Fibroblast of lung (primary cell): Measurements from ENCODE around the gene LPIN2. TPM values are rescaled to one million over a fixed set of nuclear protein-coding genes. Genes with fewer than 3 reads are reported as not detected.

ENCODE experiments used
- DNase-seq, 2 donors: peaks; one replicate each; pipeline versions ENCODE4 v3.0.0 to v3.0.0-alpha.2; 2010; ENCODE audit warnings: low read depth in 2 of 2
- H2AFZ ChIP-seq: 2 replicates; pipeline ENCODE4 v1.5.1; 2012; ENCODE audit warnings: low read length, control low read depth, inconsistent platforms
- H3K27ac ChIP-seq: 2 replicates; pipeline ENCODE4 v1.5.1; 2011; ENCODE audit warnings: low read length, control low read depth; ENCODE audit not compliant: insufficient read depth
- H3K27me3 ChIP-seq: 2 replicates; pipeline ENCODE4 v1.5.1; 2011; ENCODE audit warnings: mild to moderate bottlenecking, low read length; ENCODE audit not compliant: control insufficient read depth, insufficient read depth
- H3K36me3 ChIP-seq: 2 replicates; pipeline ENCODE4 v1.5.1; 2011; ENCODE audit warnings: low read length; ENCODE audit not compliant: control insufficient read depth, insufficient read depth
- H3K4me1 ChIP-seq: 2 replicates; pipeline ENCODE4 v1.5.1; 2011; ENCODE audit warnings: low read length; ENCODE audit not compliant: control insufficient read depth, insufficient read depth; ENCODE audit errors: extremely low read depth
- H3K4me2 ChIP-seq: 2 replicates; pipeline ENCODE4 v1.5.1; 2011; ENCODE audit warnings: low read length, control low read depth; ENCODE audit not compliant: insufficient read depth; ENCODE audit errors: extremely low read depth
- H3K4me3 ChIP-seq, 4 experiments: fragments of 200-600 bp in 1 of 4; sonication (generic) in 1 of 4; replicated peaks in 1 of 4; 2 replicates each; pipeline ENCODE4 v1.5.1; 2011 to 2016; ENCODE audit warnings: low read length in 4 of 4, low read depth in 3 of 4, mild to moderate bottlenecking in 3 of 4, control low read depth in 2 of 4, inconsistent platforms in 1 of 4, mixed read lengths in 1 of 4; ENCODE audit not compliant: insufficient read depth in 1 of 4; ENCODE audit errors: control extremely low read depth in 1 of 4
- H3K79me2 ChIP-seq: 2 replicates; pipeline ENCODE4 v1.5.1; 2012; ENCODE audit warnings: mild to moderate bottlenecking, low read length, inconsistent platforms; ENCODE audit not compliant: control insufficient read depth, insufficient read depth
- H3K9ac ChIP-seq: 2 replicates; pipeline ENCODE4 v1.5.1; 2011; ENCODE audit warnings: mild to moderate bottlenecking, low read length, control low read depth; ENCODE audit not compliant: insufficient read depth
- H3K9me3 ChIP-seq: 2 replicates; pipeline ENCODE4 v1.5.1; 2012; ENCODE audit warnings: low read depth, low read length; ENCODE audit not compliant: control insufficient read depth, insufficient read depth
- H4K20me1 ChIP-seq: 2 replicates; pipeline ENCODE4 v1.5.1; 2011; ENCODE audit warnings: low read length; ENCODE audit not compliant: control insufficient read depth, insufficient read depth; ENCODE audit errors: extremely low read depth
- EZH2 ChIP-seq: IDR thresholded peaks from 2 replicates; pipeline ENCODE4 v1.5.1; 2012; ENCODE audit warnings: low read length, control low read depth, mild to moderate bottlenecking; ENCODE audit errors: missing control alignments
- polyA plus RNA-seq, 2 donors: library from polyadenylated mRNA; depleted of rRNA in 1 of 2; stranded (reverse) in 1 of 2; unstranded in 1 of 2; fragments of >200 nt; gene quantifications; 2 replicates each; pipeline ENCODE4 v1.2.1, GENCODE V29; 2011 to 2012; ENCODE audit warnings: missing spikeins in 1 of 2
- total RNA-seq: library from RNA; depleted of rRNA; stranded (reverse); fragments of >200 nt; gene quantifications from 2 replicates; pipeline ENCODE4 v1.2.1, GENCODE V29; 2014
- TF ChIP-seq, protein P1 (sequence below), 2 donors: IDR thresholded peaks in 1 of 2; conservative IDR thresholded peaks in 1 of 2; 1 replicate in 1 of 2; 2 replicates in 1 of 2; pipeline ENCODE4 v1.5.1; 2011 to 2012; ENCODE audit warnings: low read length in 2 of 2, control low read depth in 1 of 2, inconsistent platforms in 1 of 2, low read depth in 1 of 2, mild to moderate bottlenecking in 1 of 2

Gene LPIN2
- total and polyA plus RNA-seq, 2 donors (not counting 1 experiment from before 2014, with no cell fraction given) = 51.0 to 58.1 TPM

DNA sequence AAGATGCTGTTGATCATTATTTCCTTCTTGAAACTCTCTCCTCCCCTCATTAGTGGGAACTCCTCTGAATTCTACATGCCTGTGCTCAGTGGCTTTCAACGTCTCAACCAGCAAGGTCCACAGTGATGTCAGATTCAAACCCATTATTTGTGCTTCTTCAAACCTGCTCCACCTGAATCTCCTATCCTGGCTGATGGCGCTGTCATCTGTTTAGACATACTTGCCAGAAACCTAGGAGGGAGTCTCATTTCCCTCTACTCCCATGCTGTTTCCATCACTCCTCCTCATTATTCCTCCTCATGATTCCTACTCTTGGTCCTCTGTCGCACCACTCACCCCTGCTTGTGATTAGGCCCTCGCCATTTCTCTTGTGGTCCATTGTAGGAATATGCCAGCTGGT is 2.9 kb upstream of the LPIN2 start:
- H4K20me1 ChIP-seq = no peaks in the 10 kb centered on the region
- H3K4me3 ChIP-seq = no peak overlapping the region
- H3K4me1 ChIP-seq = peaks cover 10% of the 10 kb centered on the region
- H3K79me2 ChIP-seq = peaks cover 17% of the 10 kb centered on the region
- H2AFZ ChIP-seq = no peak overlapping the region
- no peak overlapping the region for H3K9ac ChIP-seq
- TF ChIP-seq, protein P1, sequence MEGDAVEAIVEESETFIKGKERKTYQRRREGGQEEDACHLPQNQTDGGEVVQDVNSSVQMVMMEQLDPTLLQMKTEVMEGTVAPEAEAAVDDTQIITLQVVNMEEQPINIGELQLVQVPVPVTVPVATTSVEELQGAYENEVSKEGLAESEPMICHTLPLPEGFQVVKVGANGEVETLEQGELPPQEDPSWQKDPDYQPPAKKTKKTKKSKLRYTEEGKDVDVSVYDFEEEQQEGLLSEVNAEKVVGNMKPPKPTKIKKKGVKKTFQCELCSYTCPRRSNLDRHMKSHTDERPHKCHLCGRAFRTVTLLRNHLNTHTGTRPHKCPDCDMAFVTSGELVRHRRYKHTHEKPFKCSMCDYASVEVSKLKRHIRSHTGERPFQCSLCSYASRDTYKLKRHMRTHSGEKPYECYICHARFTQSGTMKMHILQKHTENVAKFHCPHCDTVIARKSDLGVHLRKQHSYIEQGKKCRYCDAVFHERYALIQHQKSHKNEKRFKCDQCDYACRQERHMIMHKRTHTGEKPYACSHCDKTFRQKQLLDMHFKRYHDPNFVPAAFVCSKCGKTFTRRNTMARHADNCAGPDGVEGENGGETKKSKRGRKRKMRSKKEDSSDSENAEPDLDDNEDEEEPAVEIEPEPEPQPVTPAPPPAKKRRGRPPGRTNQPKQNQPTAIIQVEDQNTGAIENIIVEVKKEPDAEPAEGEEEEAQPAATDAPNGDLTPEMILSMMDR (conservative IDR thresholded peaks at IDR 0.05 in 1 of 2, IDR thresholded peaks at IDR 0.05 in 1 of 2; ENCODE audit: low read depth in 1 of 2, low read length in 2 of 2) = no peak
- TF ChIP-seq EZH2 = no peak
- H3K4me2 ChIP-seq = no peak overlapping the region
- H3K9me3 ChIP-seq = no peaks in the 10 kb centered on the region
- no peaks in the 10 kb centered on the region for H3K27me3 ChIP-seq
- H3K27ac ChIP-seq = no peak overlapping the region
- peaks cover 2% of the 10 kb centered on the region for H3K36me3 ChIP-seq
- no peak for DNase-seq

DNA sequence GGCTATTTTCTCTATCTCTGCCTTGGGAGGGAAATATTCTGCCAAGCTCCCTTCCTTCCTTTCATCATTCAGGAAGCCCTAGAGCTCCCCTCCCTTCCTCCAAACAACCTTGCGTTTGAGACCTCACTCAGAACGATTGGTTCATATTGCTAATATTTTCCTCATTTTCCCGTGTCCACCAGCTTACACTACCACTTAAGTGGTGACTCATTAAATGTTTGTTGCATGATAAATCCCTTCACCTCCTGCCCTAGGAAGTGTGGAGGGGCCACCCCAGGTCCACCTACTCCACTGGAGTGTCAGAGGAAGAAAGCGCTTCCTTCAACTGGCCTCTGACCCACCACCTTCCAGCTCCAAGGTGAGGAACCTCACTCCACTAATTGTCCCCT is 2.3 kb upstream of the LPIN2 start:
- DNase-seq = peak; percentile 77 to 86
- Histone ChIP-seq H3K36me3 (peaks cover 3% of the 10 kb centered on the region), H3K9ac (no peak overlapping the region), H4K20me1 (no peaks in the 10 kb centered on the region), H3K27me3 (no peaks in the 10 kb centered on the region), H3K4me3 (no peak overlapping the region), H3K4me1 (peaks cover 10% of the 10 kb centered on the region), H2AFZ (no peak overlapping the region), H3K79me2 (peaks cover 24% of the 10 kb centered on the region), H3K4me2 (peak overlapping the region; percentile 56), H3K27ac (peak overlapping the region; percentile 74), H3K9me3 (no peaks in the 10 kb centered on the region)
- TF ChIP-seq, protein P1 (conservative IDR thresholded peaks at IDR 0.05 in 1 of 2, IDR thresholded peaks at IDR 0.05 in 1 of 2; ENCODE audit: low read depth in 1 of 2, low read length in 2 of 2) = no peak
- TF ChIP-seq EZH2 = no peak

DNA sequence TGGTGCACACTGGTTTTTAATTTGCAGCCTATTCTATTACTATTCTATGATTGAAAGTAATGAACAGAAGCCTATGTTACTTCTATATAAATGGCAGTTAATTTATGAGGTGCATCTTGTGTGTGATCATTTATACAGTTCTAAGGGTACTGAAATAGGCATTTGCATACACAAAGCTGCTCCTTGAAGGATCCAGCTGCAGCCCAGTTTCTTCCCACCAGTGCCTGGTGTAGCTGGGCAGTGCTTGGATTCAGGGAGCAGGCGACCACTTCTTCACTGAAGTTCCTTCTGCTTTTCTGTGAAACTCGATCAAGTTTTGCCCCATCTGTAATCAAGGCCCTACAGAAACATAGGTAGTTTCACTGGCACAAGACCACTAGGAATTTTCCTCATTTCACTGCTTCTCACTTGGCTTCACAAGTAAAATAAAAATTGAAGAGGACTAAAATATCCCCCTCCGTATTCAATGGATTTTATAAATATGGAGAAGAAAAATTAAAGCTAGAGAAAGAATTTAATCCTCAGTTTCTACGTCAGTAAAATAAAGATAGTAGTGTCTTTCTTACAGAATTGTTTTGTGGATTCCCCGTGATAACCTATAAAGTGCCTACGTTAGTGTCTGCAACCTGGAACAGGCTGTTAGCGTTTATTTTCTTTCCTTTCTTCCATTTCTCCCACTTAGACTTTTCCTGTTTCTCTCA is 1.7 kb upstream of the LPIN2 start:
- DNase-seq = no peak
- no peaks in the 10 kb centered on the region for H3K9me3 ChIP-seq
- no peak overlapping the region for H2AFZ ChIP-seq
- H3K4me1 ChIP-seq = peaks cover 12% of the 10 kb centered on the region
- H4K20me1 ChIP-seq = no peaks in the 10 kb centered on the region
- H3K4me2 ChIP-seq = peak overlapping the region; percentile 58
- no peak overlapping the region for H3K9ac ChIP-seq
- H3K36me3 ChIP-seq = peaks cover 3% of the 10 kb centered on the region
- TF ChIP-seq, protein P1 (conservative IDR thresholded peaks at IDR 0.05 in 1 of 2, IDR thresholded peaks at IDR 0.05 in 1 of 2; ENCODE audit: low read depth in 1 of 2, low read length in 2 of 2) = no peak
- TF ChIP-seq EZH2 = no peak
- H3K79me2 ChIP-seq = peaks cover 29% of the 10 kb centered on the region
- H3K27ac ChIP-seq = peak overlapping the region; percentile 74
- H3K4me3 ChIP-seq = no peak overlapping the region
- no peaks in the 10 kb centered on the region for H3K27me3 ChIP-seq
